ENCODE results near the gene GCFC2. TPM values are rescaled to one million over a fixed set of nuclear protein-coding genes. Genes with fewer than 3 reads are reported as not detected.

The GCFC2 gene
- total and polyA plus RNA-seq, 4 donors, result 10.4 to 28.2 (median 17.2) TPM

GRCh38 chr2:75751824-75752468 lies 41.2 kb upstream of the GCFC2 start:
- no peak overlapping the region for H3K27ac ChIP-seq (ENCODE audit: low read depth in 1 of 2, low read length in 2 of 2)
- WGBS, result 82% methylated on average over 5 of the region's 5 CpGs
- no peak for DNase-seq (ENCODE audit: low spot score)
- H3K27me3 ChIP-seq (ENCODE audit: control insufficient read depth in 4 of 4, insufficient read depth in 4 of 4, low read length in 3 of 4), result peaks cover 0 to 1% (median 0%) of the 10 kb centered on the region in 4 donors
- no peaks in the 10 kb centered on the region for H3K4me1 ChIP-seq (ENCODE audit: control insufficient read depth in 4 of 4, insufficient read depth in 4 of 4, low read length in 3 of 4)
- H3K9ac ChIP-seq (ENCODE audit: low read depth in 1 of 2, low read length in 2 of 2), result no peak overlapping the region
- no peaks in the 10 kb centered on the region for H3K36me3 ChIP-seq (ENCODE audit: control insufficient read depth in 4 of 4, insufficient read depth in 3 of 4, low read depth in 1 of 4, low read length in 3 of 4)
- no peak overlapping the region for H3K4me3 ChIP-seq (ENCODE audit: low read depth in 1 of 3, low read length in 3 of 3)
- H3K9me3 ChIP-seq (ENCODE audit: control insufficient read depth in 4 of 4, low read length in 3 of 4), result no peaks in the 10 kb centered on the region
- no peak for TF ChIP-seq YY1 (IDR thresholded peaks at IDR 0.05)

DNA sequence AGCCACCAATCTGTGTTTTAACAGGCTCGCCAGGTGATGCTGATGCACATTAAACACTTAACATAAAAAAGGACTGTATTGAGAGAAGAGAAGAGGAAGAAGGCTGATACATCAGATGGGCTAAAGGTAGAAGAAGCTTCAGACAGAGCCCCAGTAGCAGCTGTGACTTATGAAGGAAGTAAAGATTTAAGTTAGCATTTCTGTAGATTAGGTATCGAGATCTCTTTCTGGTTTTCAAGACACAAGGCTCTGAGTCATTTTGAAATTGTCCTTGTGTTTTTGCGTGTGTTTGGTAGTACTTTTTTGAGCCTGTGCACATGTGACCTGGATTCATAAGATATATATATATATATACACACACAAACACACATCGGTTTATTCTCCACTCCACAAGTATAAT lies 40.6 kb upstream of the GCFC2 start:
- Histone ChIP-seq H3K36me3 (ENCODE audit: control insufficient read depth in 4 of 4, insufficient read depth in 3 of 4, low read depth in 1 of 4, low read length in 3 of 4) (no peaks in the 10 kb centered on the region), H3K4me1 (ENCODE audit: control insufficient read depth in 4 of 4, insufficient read depth in 4 of 4, low read length in 3 of 4) (no peaks in the 10 kb centered on the region), H3K9me3 (ENCODE audit: control insufficient read depth in 4 of 4, low read length in 3 of 4) (no peaks in the 10 kb centered on the region), H3K27ac (ENCODE audit: low read depth in 1 of 2, low read length in 2 of 2) (no peak overlapping the region), H3K4me3 (ENCODE audit: low read depth in 1 of 3, low read length in 3 of 3) (no peak overlapping the region), H3K9ac (ENCODE audit: low read depth in 1 of 2, low read length in 2 of 2) (no peak overlapping the region), H3K27me3 (ENCODE audit: control insufficient read depth in 4 of 4, insufficient read depth in 4 of 4, low read length in 3 of 4) (no peaks in the 10 kb centered on the region)
- no peak for TF ChIP-seq HNF4G (IDR thresholded peaks at IDR 0.05)
- no peak for TF ChIP-seq FOXA1 (IDR thresholded peaks at IDR 0.05)
- TF ChIP-seq EGR1 (IDR thresholded peaks at IDR 0.05; ENCODE audit: low read depth in 2 of 2), result no peak
- no peak for DNase-seq (ENCODE audit: low spot score)
- 80% methylated on average over 4 of the region's 4 CpGs for WGBS

DNA sequence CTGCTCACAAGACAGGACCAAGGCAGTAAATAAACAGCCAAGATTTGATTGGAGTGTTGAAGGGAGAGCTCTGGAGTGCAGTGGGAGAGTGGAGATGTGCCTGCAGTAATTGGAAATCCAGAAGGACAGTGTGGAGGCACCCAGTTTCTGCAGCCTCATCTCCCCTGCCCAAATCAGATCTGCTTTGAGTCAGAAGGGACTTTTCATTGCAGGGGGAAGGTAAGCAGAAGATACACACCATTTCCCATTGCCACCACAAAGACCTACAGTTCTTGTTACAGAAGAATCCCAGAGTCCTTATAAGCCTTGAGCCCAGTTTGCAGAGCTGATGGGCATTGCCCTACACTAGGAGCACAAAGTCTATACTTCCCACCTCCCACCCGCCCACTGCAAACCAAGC lies 27.2 kb upstream of the GCFC2 start:
- no peaks in the 10 kb centered on the region for H3K27me3 ChIP-seq (ENCODE audit: control insufficient read depth in 4 of 4, insufficient read depth in 4 of 4, low read length in 3 of 4)
- WGBS, result 98% methylated on average over 1 of the region's 1 CpG

DNA sequence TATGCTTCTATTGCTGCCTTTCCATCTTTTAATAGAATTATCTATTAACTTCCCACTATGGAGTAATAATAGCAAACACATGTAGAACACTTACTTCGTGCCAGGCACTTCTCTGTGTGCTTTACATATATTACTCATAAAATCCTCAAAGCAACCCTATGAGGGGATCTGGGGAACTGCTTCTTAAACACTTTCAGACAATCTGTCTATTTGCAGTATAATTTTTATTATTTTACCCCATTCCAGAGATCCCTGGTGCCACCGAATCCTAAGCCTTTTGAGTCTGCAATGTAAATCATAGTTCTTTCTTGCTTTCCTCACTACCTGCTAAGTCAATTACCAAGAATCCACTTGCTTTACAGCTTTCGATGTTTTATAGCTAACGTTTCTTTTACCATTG lies 25.6 kb upstream of the GCFC2 start:
- DNase-seq (ENCODE audit: low spot score), result no peak
- Histone ChIP-seq H3K27ac (ENCODE audit: low read depth in 1 of 2, low read length in 2 of 2) (no peak overlapping the region), H3K4me3 (ENCODE audit: low read depth in 1 of 3, low read length in 3 of 3) (no peak overlapping the region), H3K9ac (ENCODE audit: low read depth in 1 of 2, low read length in 2 of 2) (no peak overlapping the region), H3K36me3 (ENCODE audit: control insufficient read depth in 4 of 4, insufficient read depth in 3 of 4, low read depth in 1 of 4, low read length in 3 of 4) (no peaks in the 10 kb centered on the region), H3K27me3 (ENCODE audit: control insufficient read depth in 4 of 4, insufficient read depth in 4 of 4, low read length in 3 of 4) (no peaks in the 10 kb centered on the region), H3K4me1 (ENCODE audit: control insufficient read depth in 4 of 4, insufficient read depth in 4 of 4, low read length in 3 of 4) (no peaks in the 10 kb centered on the region), H3K9me3 (ENCODE audit: control insufficient read depth in 4 of 4, low read length in 3 of 4) (no peaks in the 10 kb centered on the region)
- TF ChIP-seq RXRA (IDR thresholded peaks at IDR 0.05), result no peak
- TF ChIP-seq, protein P1, sequence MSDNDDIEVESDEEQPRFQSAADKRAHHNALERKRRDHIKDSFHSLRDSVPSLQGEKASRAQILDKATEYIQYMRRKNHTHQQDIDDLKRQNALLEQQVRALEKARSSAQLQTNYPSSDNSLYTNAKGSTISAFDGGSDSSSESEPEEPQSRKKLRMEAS (IDR thresholded peaks at IDR 0.05), result no peak
- no peak for TF ChIP-seq SP1 (IDR thresholded peaks at IDR 0.05)
- no peak for TF ChIP-seq NR2F2 (IDR thresholded peaks at IDR 0.05)
- no peak for TF ChIP-seq JUND (IDR thresholded peaks at IDR 0.05)
- TF ChIP-seq FOXA2 (IDR thresholded peaks at IDR 0.05), result no peak
- no peak for TF ChIP-seq TAF1 (conservative IDR thresholded peaks at IDR 0.05)
- no peak for TF ChIP-seq EGR1 (IDR thresholded peaks at IDR 0.05; ENCODE audit: low read depth in 2 of 2)
- WGBS, result 81% methylated on average over 4 of the region's 4 CpGs

More for the DNA sequence above, 27.2 kb upstream of the GCFC2 start:
- Histone ChIP-seq H3K4me1 (ENCODE audit: control insufficient read depth in 4 of 4, insufficient read depth in 4 of 4, low read length in 3 of 4) (no peaks in the 10 kb centered on the region), H3K4me3 (ENCODE audit: low read depth in 1 of 3, low read length in 3 of 3) (no peak overlapping the region), H3K36me3 (ENCODE audit: control insufficient read depth in 4 of 4, insufficient read depth in 3 of 4, low read depth in 1 of 4, low read length in 3 of 4) (no peaks in the 10 kb centered on the region), H3K9me3 (ENCODE audit: control insufficient read depth in 4 of 4, low read length in 3 of 4) (peaks cover 0 to 3% (median 0%) of the 10 kb centered on the region in 4 donors), H3K27ac (ENCODE audit: low read depth in 1 of 2, low read length in 2 of 2) (no peak overlapping the region), H3K9ac (ENCODE audit: low read depth in 1 of 2, low read length in 2 of 2) (no peak overlapping the region)
- DNase-seq (ENCODE audit: low spot score), result no peak
- TF ChIP-seq, protein P1 (IDR thresholded peaks at IDR 0.05), result no peak
- TF ChIP-seq GABPA (IDR thresholded peaks at IDR 0.05 in 1 of 2, conservative IDR thresholded peaks at IDR 0.05 in 1 of 2), result no peak
- TF ChIP-seq FOXA1 (IDR thresholded peaks at IDR 0.05), result no peak
- TF ChIP-seq HNF4G (IDR thresholded peaks at IDR 0.05), result no peak
- no peak for TF ChIP-seq TAF1 (conservative IDR thresholded peaks at IDR 0.05)
- no peak for TF ChIP-seq YY1 (IDR thresholded peaks at IDR 0.05)
- TF ChIP-seq FOXA2 (IDR thresholded peaks at IDR 0.05), result no peak
- no peak for TF ChIP-seq ATF3 (IDR thresholded peaks at IDR 0.05)
- TF ChIP-seq JUND (IDR thresholded peaks at IDR 0.05), result no peak
- no peak for TF ChIP-seq RXRA (IDR thresholded peaks at IDR 0.05)

All from liver (tissue), 9 donors.